Kasumi-1 (cell line): ENCODE measurements around the gene IGF1R.

ENCODE experiments used
- DNase-seq, 2 experiments: peaks; one replicate each; lab custom pipeline; 2025; lab: John Stamatoyannopoulos, UW

Gene IGF1R

GRCh38 chr15:98887976-98888375, 239.6 kb downstream of the IGF1R start:
- no peak for DNase-seq

GRCh38 chr15:98888820-98889479, 240.6 kb downstream of the IGF1R start:
- DNase-seq: no peak

- DNase-seq: no peak
Observed at GRCh38 chr15:98889930-98890695, 241.8 kb downstream of the IGF1R start.

GRCh38 chr15:98891301-98891700, 243.0 kb downstream of the IGF1R start:
- DNase-seq: no peak

- DNase-seq: no peak
Observed at GRCh38 chr15:98893401-98893800, 245.1 kb downstream of the IGF1R start.

GRCh38 chr15:98894312-98894711, 246.0 kb downstream of the IGF1R start:
- DNase-seq: no peak

GRCh38 chr15:98896002-98896721, 247.8 kb downstream of the IGF1R start:
- no peak for DNase-seq

GRCh38 chr15:98896802-98897732, 248.7 kb downstream of the IGF1R start:
- no peak for DNase-seq

GRCh38 chr15:98898122-98898521, 249.8 kb downstream of the IGF1R start:
- no peak for DNase-seq

- DNase-seq: no peak
Observed at GRCh38 chr15:98899272-98900021, 251.1 kb downstream of the IGF1R start.

- DNase-seq: no peak
Observed at GRCh38 chr15:98900356-98900755, 252.0 kb downstream of the IGF1R start.

GRCh38 chr15:98901434-98902072, 253.2 kb downstream of the IGF1R start:
- no peak for DNase-seq

- DNase-seq: no peak
Observed at GRCh38 chr15:98902931-98903330, 254.6 kb downstream of the IGF1R start.

GRCh38 chr15:98903377-98904018, 255.2 kb downstream of the IGF1R start:
- no peak for DNase-seq

GRCh38 chr15:98904544-98904943, 256.2 kb downstream of the IGF1R start:
- peak; percentile 69 to 70 for DNase-seq

- no peak for DNase-seq
Observed at GRCh38 chr15:98905963-98906711, 257.8 kb downstream of the IGF1R start.

GRCh38 chr15:98906712-98907083, 258.4 kb downstream of the IGF1R start:
- no peak for DNase-seq

GRCh38 chr15:98907927-98908471, 259.7 kb downstream of the IGF1R start:
- DNase-seq: no peak
